GM12874 (cell line): ENCODE results near the gene PLG.

Experiments
- CTCF ChIP-seq: IDR thresholded peaks from 2 replicates; pipeline ENCODE4 v1.5.1; 2011; ENCODE audit warnings: low read depth, mild to moderate bottlenecking, control low read depth, low read length, moderate library complexity; ENCODE audit not compliant: insufficient read depth

The PLG gene

GRCh38 chr6:160668589-160668988 is 33.5 kb upstream of the PLG start:
- no peak for TF ChIP-seq CTCF

- TF ChIP-seq CTCF, result no peak
Measured at GRCh38 chr6:160678230-160678629, 23.8 kb upstream of the PLG start.

- no peak for TF ChIP-seq CTCF
Measured at GRCh38 chr6:160678744-160679401, 23.2 kb upstream of the PLG start.

GRCh38 chr6:160679402-160679769 is 22.7 kb upstream of the PLG start:
- TF ChIP-seq CTCF, result no peak

- no peak for TF ChIP-seq CTCF
Measured at GRCh38 chr6:160685762-160686450, 16.1 kb upstream of the PLG start.

- no peak for TF ChIP-seq CTCF
Measured at GRCh38 chr6:160690458-160690857, 11.6 kb upstream of the PLG start.

- TF ChIP-seq CTCF, result no peak
Measured at GRCh38 chr6:160691617-160692016, 10.4 kb upstream of the PLG start.
